GM13976 (cell line): ENCODE data around the gene AP1G2.

ENCODE experiments used
- DNase-seq: peaks from one replicate; pipeline ENCODE4 v3.0.0; 2012; ENCODE audit warnings: low spot score
- CTCF ChIP-seq: IDR thresholded peaks from 2 replicates; pipeline ENCODE4 v1.5.1; 2012; ENCODE audit warnings: borderline replicate concordance, mild to moderate bottlenecking; ENCODE audit not compliant: insufficient read depth; ENCODE audit errors: extremely low read depth, missing control alignments, control extremely low read depth
- in situ Hi-C: fragments of 300-500 bp; cut with MboI; formaldehyde crosslinking; loops from one replicate; pipeline ENCODE4 v1.12.0; 2022; ENCODE audit warnings: low sequenced_read_pairs, mixed read lengths, inconsistent platforms; ENCODE audit not compliant: unreplicated experiment

AP1G2 gene

GRCh38 chr14:23544511-23545447 is 22.8 kb downstream of the AP1G2 start:
- in situ Hi-C loops = loop anchor here (10.0 kb wide), 1 partner anchor 60 kb away; no protein-coding TSS in a partner anchor
- no peak for DNase-seq
- no peak for TF ChIP-seq CTCF

- TF ChIP-seq CTCF = no peak
- in situ Hi-C loops = loop anchor here (10.0 kb wide), 1 partner anchor 59 kb away; no protein-coding TSS in a partner anchor
- no peak for DNase-seq
These were observed 24.2 kb downstream of the AP1G2 start for GRCh38 chr14:23543403-23543802.

GRCh38 chr14:23542261-23542660 is 25.3 kb downstream of the AP1G2 start:
- in situ Hi-C loops = loop anchor here (10.0 kb wide), 1 partner anchor 57 kb away; no protein-coding TSS in a partner anchor
- DNase-seq = no peak

GRCh38 chr14:23540141-23540469 is 27.5 kb downstream of the AP1G2 start:
- DNase-seq = no peak
- TF ChIP-seq CTCF = no peak

More at GRCh38 chr14:23542261-23542660, 25.3 kb downstream of the AP1G2 start:
- TF ChIP-seq CTCF = no peak

GRCh38 chr14:23539248-23540140 is 28.1 kb downstream of the AP1G2 start:
- peak; percentile 65 for TF ChIP-seq CTCF
- in situ Hi-C loops = loop anchor here (10.0 kb wide), 1 partner anchor 55 kb away; no protein-coding TSS in a partner anchor
- peak; percentile 84 for DNase-seq

More at GRCh38 chr14:23540141-23540469, 27.5 kb downstream of the AP1G2 start:
- in situ Hi-C loops = loop anchor here (10.0 kb wide), 1 partner anchor 55 kb away; no protein-coding TSS in a partner anchor

GRCh38 chr14:23538785-23539184 is 28.8 kb downstream of the AP1G2 start:
- in situ Hi-C loops = no loop called here
- DNase-seq = no peak
- TF ChIP-seq CTCF = no peak
